A375 (cell line): ENCODE measurements around the gene ERICH6B. TPM values are rescaled to one million over a fixed set of nuclear protein-coding genes. Genes with fewer than 3 reads are reported as not detected.

Experiments used
- small RNA-seq: library from RNA; depleted of rRNA; stranded (forward); fragments of <200 nt; gene quantifications from one replicate; pipeline ENCODE3, GENCODE V24; 2014
- total RNA-seq: library from RNA; depleted of rRNA; stranded (reverse); fragments of >200 nt; shearing (Covaris generic); gene quantifications from 2 replicates; pipeline ENCODE4 v1.2.3, GENCODE V29; 2014; rRNA removed

Gene ERICH6B
- total RNA-seq = not detected in 2 replicates

DNA sequence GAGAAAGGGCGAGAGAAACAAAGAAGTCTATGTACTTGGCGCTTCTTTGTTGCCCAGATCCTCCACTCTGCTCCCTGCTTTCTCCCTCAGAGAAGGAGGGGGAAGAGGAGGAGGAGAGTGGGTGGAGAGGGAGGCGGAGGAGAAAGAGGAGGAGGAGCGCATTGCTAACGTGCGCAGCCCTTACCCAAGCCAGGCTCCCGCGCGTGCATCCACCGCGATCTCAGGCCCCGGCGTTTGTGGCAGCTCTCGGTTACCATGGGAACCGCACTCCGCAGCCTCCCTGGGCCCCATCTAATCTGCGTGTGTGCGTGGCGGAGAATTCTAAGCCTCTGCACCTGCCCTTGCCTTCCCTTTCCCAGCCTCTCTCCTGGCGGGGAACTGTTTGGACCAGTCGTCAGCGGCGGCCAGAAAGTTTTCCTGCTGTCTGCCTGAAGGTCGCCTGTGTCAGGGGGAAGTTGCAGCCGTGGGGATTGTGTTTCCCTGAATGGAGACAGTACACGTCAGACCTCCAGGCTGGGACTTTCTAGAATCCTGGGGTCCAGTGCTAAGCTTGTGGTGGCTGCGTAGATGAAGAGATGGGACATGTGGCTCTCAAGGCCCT is at the start of gene ERICH6B:
Gene ERICH6B, minus strand, starts transcription at position 239 of the 601 bp plus-strand sequence. CDS start 18,734 bp downstream, outside the sequence.

Small RNAs within 50 kb of the gene (small RNA-seq; reads per million reads assigned to genes)
- not detected for gene RNA5SP27
- gene TIMM9P3 = not detected

Other genes starting within 250 kb of the ERICH6B start
- 4.1 and 4.7 TPM in 2 replicates for gene SLC25A30, start 197.4 kb downstream of the ERICH6B start, total RNA-seq
- 52.4 and 65.5 TPM in 2 replicates for gene COG3, start 150.8 kb downstream of the ERICH6B start, total RNA-seq
- gene CBY2, start 86.6 kb upstream of the ERICH6B start, total RNA-seq = not detected in 2 replicates
- not detected in 2 replicates for gene SIAH3, start 236.0 kb upstream of the ERICH6B start, total RNA-seq